ENCODE measurements around the gene FHL2.

GRCh38 chr2:105321875-105322646 is 76.8 kb downstream of the FHL2 start:
- no peak for TF ChIP-seq CTCF (conservative IDR thresholded peaks at IDR 0.05)
- no peak for TF ChIP-seq EZH2 (IDR thresholded peaks at IDR 0.05; ENCODE audit: low read depth)
